ENCODE results near the gene CD151. TPM values are rescaled to one million over a fixed set of nuclear protein-coding genes. Genes with fewer than 3 reads are reported as not detected.
A peak's percentile ranks its signal among the peaks of the same experiment; 100 is the strongest.

The CD151 gene
- total RNA-seq, 5 donors from 2014 or later (not counting 1 experiment from before 2014, with no cell fraction given) = 14.9 to 28.2 (median 25.6) TPM

GRCh38 chr11:792873-793272 lies 39.9 kb upstream of the CD151 start:
- ATAC-seq (replicated peaks in 1 of 4) (no peak), DNase-seq (no peak)
- H3K9me3 Mint-ChIP-seq = no peaks in the 10 kb centered on the region
- Histone ChIP-seq H3K27me3 (replicated peaks in 1 of 2; ENCODE audit: control insufficient read depth in 2 of 2, extremely low read depth in 1 of 2, insufficient read depth in 2 of 2, low read length in 1 of 2) (peaks cover 0 to 33% of the 10 kb centered on the region in 2 experiments), H3K4me3 (ENCODE audit: control insufficient read depth in 1 of 2, extremely low read depth in 1 of 2, low read length in 1 of 2) (no peak overlapping the region), H3K36me3 (ENCODE audit: control insufficient read depth in 2 of 2, extremely low read depth in 1 of 2, insufficient read depth in 1 of 2, low read length in 1 of 2) (peaks cover 6 to 26% of the 10 kb centered on the region in 2 donors), H3K4me1 (ENCODE audit: control insufficient read depth in 1 of 2, extremely low read depth in 1 of 2, insufficient read depth in 2 of 2, low read length in 2 of 2) (peaks cover 16 to 58% of the 10 kb centered on the region in 2 experiments), H3K9me3 (no peaks in the 10 kb centered on the region), H3K27ac (ENCODE audit: low read length) (no peak overlapping the region)
- H3K27me3 Mint-ChIP-seq = peaks cover 0 to 7% of the 10 kb centered on the region in 2 donors
- no peak overlapping the region for H3K27ac Mint-ChIP-seq
- WGBS (ENCODE audit: insufficient coverage) = 91% methylated on average over 7 of the region's 13 CpGs
- POLR2A ChIA-PET = no interaction called here
- peaks cover 3% of the 10 kb centered on the region for H3K36me3 Mint-ChIP-seq
- H3K4me1 Mint-ChIP-seq = peaks cover 13 to 23% (median 16%) of the 10 kb centered on the region in 3 donors
- CTCF ChIA-PET = no interaction called here
- peak overlapping the region in 1 of 3 donors; percentile 24 for H3K4me3 Mint-ChIP-seq

GRCh38 chr11:793556-793955 lies 39.2 kb upstream of the CD151 start:
- H3K27me3 ChIP-seq (replicated peaks in 1 of 2; ENCODE audit: control insufficient read depth in 2 of 2, extremely low read depth in 1 of 2, insufficient read depth in 2 of 2, low read length in 1 of 2) = peaks cover 0 to 26% of the 10 kb centered on the region in 2 experiments

GRCh38 chr11:794013-794765 lies 38.6 kb upstream of the CD151 start:
- ATAC-seq (replicated peaks in 1 of 4) (no peak), DNase-seq (no peak)
- H3K4me1 ChIP-seq (ENCODE audit: control insufficient read depth in 1 of 2, extremely low read depth in 1 of 2, insufficient read depth in 2 of 2, low read length in 2 of 2) = peaks cover 14 to 55% of the 10 kb centered on the region in 2 experiments
- peaks cover 6 to 26% of the 10 kb centered on the region in 2 donors for H3K36me3 ChIP-seq (ENCODE audit: control insufficient read depth in 2 of 2, extremely low read depth in 1 of 2, insufficient read depth in 1 of 2, low read length in 1 of 2)
- H3K4me3 Mint-ChIP-seq = peak overlapping the region; percentile 25 to 88 (median 43)
- H3K9me3 Mint-ChIP-seq = no peaks in the 10 kb centered on the region
- CTCF ChIA-PET = no interaction called here
- H3K27me3 ChIP-seq (replicated peaks in 1 of 2; ENCODE audit: control insufficient read depth in 2 of 2, extremely low read depth in 1 of 2, insufficient read depth in 2 of 2, low read length in 1 of 2) = peaks cover 0 to 20% of the 10 kb centered on the region in 2 experiments
- WGBS (ENCODE audit: insufficient coverage) = 94% methylated on average over 21 of the region's 31 CpGs
- peaks cover 0 to 4% of the 10 kb centered on the region in 2 donors for H3K27me3 Mint-ChIP-seq
- H3K4me3 ChIP-seq (ENCODE audit: control insufficient read depth in 1 of 2, extremely low read depth in 1 of 2, low read length in 1 of 2) = no peak overlapping the region
- no peak overlapping the region for H3K27ac ChIP-seq (ENCODE audit: low read length)
- POLR2A ChIA-PET = no interaction called here
- peaks cover 3% of the 10 kb centered on the region for H3K36me3 Mint-ChIP-seq
- no peaks in the 10 kb centered on the region for H3K9me3 ChIP-seq
- H3K27ac Mint-ChIP-seq = no peak overlapping the region
- peaks cover 10 to 19% (median 16%) of the 10 kb centered on the region in 3 donors for H3K4me1 Mint-ChIP-seq

More at GRCh38 chr11:793556-793955, 39.2 kb upstream of the CD151 start:
- ChIA-PET POLR2A (interaction anchor here in 1 of 2 donors (0.5 kb wide), 2 partner anchors 13 to 16 kb away, joined by 3 read pairs; no protein-coding TSS in a partner anchor), CTCF (no interaction called here)
- Histone ChIP-seq H3K4me1 (ENCODE audit: control insufficient read depth in 1 of 2, extremely low read depth in 1 of 2, insufficient read depth in 2 of 2, low read length in 2 of 2) (peaks cover 14 to 55% of the 10 kb centered on the region in 2 experiments), H3K9me3 (no peaks in the 10 kb centered on the region), H3K4me3 (ENCODE audit: control insufficient read depth in 1 of 2, extremely low read depth in 1 of 2, low read length in 1 of 2) (no peak overlapping the region), H3K36me3 (ENCODE audit: control insufficient read depth in 2 of 2, extremely low read depth in 1 of 2, insufficient read depth in 1 of 2, low read length in 1 of 2) (peaks cover 6 to 26% of the 10 kb centered on the region in 2 donors), H3K27ac (ENCODE audit: low read length) (no peak overlapping the region)
- Mint-ChIP-seq H3K27ac (no peak overlapping the region), H3K9me3 (no peaks in the 10 kb centered on the region), H3K27me3 (peaks cover 0 to 7% of the 10 kb centered on the region in 2 donors), H3K4me3 (peak overlapping the region in 1 of 3 donors; percentile 48), H3K36me3 (peaks cover 3% of the 10 kb centered on the region), H3K4me1 (peaks cover 12 to 22% (median 16%) of the 10 kb centered on the region in 3 donors)
- DNase-seq (no peak), ATAC-seq (replicated peaks in 1 of 4) (no peak)
- 100% methylated on average over 5 of the region's 7 CpGs for WGBS (ENCODE audit: insufficient coverage)

- Histone ChIP-seq H3K27me3 (replicated peaks in 1 of 2; ENCODE audit: control insufficient read depth in 2 of 2, extremely low read depth in 1 of 2, insufficient read depth in 2 of 2, low read length in 1 of 2) (peaks cover 0 to 13% of the 10 kb centered on the region in 2 experiments), H3K4me1 (ENCODE audit: control insufficient read depth in 1 of 2, extremely low read depth in 1 of 2, insufficient read depth in 2 of 2, low read length in 2 of 2) (peaks cover 14 to 49% of the 10 kb centered on the region in 2 experiments), H3K36me3 (ENCODE audit: control insufficient read depth in 2 of 2, extremely low read depth in 1 of 2, insufficient read depth in 1 of 2, low read length in 1 of 2) (peaks cover 6 to 31% of the 10 kb centered on the region in 2 donors), H3K27ac (ENCODE audit: low read length) (peak overlapping the region; percentile 67), H3K9me3 (no peaks in the 10 kb centered on the region), H3K4me3 (ENCODE audit: control insufficient read depth in 1 of 2, extremely low read depth in 1 of 2, low read length in 1 of 2) (peak overlapping the region; percentile 58 to 93)
- Mint-ChIP-seq H3K36me3 (peaks cover 3% of the 10 kb centered on the region), H3K4me1 (peaks cover 10 to 19% (median 16%) of the 10 kb centered on the region in 3 donors), H3K9me3 (no peaks in the 10 kb centered on the region), H3K27me3 (no peaks in the 10 kb centered on the region), H3K4me3 (peak overlapping the region; percentile 79 to 89 (median 88)), H3K27ac (no peak overlapping the region)
- ChIA-PET POLR2A (interaction anchor here in 1 of 2 donors (0.6 to 0.8 kb wide), 2 partner anchors 11 to 15 kb away, joined by 3 to 8 read pairs; partner anchors contain the start of gene RPLP2), CTCF (no interaction called here)
- no peak for ATAC-seq (replicated peaks in 1 of 4)
- DNase-seq = no peak
- WGBS (ENCODE audit: insufficient coverage) = 70% methylated on average over 18 of the region's 38 CpGs
Observed at GRCh38 chr11:794766-795633, 37.8 kb upstream of the CD151 start.

GRCh38 chr11:795634-796564 lies 36.9 kb upstream of the CD151 start:
- H3K27ac Mint-ChIP-seq = peak overlapping the region; percentile 91
- peaks cover 9 to 37% of the 10 kb centered on the region in 2 donors for H3K36me3 ChIP-seq (ENCODE audit: control insufficient read depth in 2 of 2, extremely low read depth in 1 of 2, insufficient read depth in 1 of 2, low read length in 1 of 2)
- 4% methylated on average over 8 of the region's 26 CpGs for WGBS (ENCODE audit: insufficient coverage)
- no peaks in the 10 kb centered on the region for H3K27me3 Mint-ChIP-seq
- no peaks in the 10 kb centered on the region for H3K9me3 Mint-ChIP-seq
- ATAC-seq (replicated peaks in 1 of 4) = peak; percentile 47 to 53 (median 52)
- H3K4me1 ChIP-seq (ENCODE audit: control insufficient read depth in 1 of 2, extremely low read depth in 1 of 2, insufficient read depth in 2 of 2, low read length in 2 of 2) = peaks cover 14 to 46% of the 10 kb centered on the region in 2 experiments
- H3K36me3 Mint-ChIP-seq = peaks cover 3% of the 10 kb centered on the region
- H3K9me3 ChIP-seq = no peaks in the 10 kb centered on the region
- POLR2A ChIA-PET = interaction anchor here (0.6 to 0.8 kb wide), 3 partner anchors 10 to 501 kb away, joined by 3 to 8 read pairs (median 3); partner anchors contain the start of gene RPLP2 (in 1 of the 2)
- peak overlapping the region; percentile 87 for H3K27ac ChIP-seq (ENCODE audit: low read length)
- H3K4me1 Mint-ChIP-seq = peaks cover 10 to 19% (median 16%) of the 10 kb centered on the region in 3 donors
- CTCF ChIA-PET = no interaction called here
- peak; percentile 53 to 88 (median 69) for DNase-seq
- H3K4me3 ChIP-seq (ENCODE audit: control insufficient read depth in 1 of 2, extremely low read depth in 1 of 2, low read length in 1 of 2) = peak overlapping the region; percentile 83 to 93
- peak overlapping the region; percentile 79 to 89 (median 88) for H3K4me3 Mint-ChIP-seq
- peaks cover 0 to 5% of the 10 kb centered on the region in 2 experiments for H3K27me3 ChIP-seq (replicated peaks in 1 of 2; ENCODE audit: control insufficient read depth in 2 of 2, extremely low read depth in 1 of 2, insufficient read depth in 2 of 2, low read length in 1 of 2)
